ENCODE data around the gene FCN1.

DNA sequence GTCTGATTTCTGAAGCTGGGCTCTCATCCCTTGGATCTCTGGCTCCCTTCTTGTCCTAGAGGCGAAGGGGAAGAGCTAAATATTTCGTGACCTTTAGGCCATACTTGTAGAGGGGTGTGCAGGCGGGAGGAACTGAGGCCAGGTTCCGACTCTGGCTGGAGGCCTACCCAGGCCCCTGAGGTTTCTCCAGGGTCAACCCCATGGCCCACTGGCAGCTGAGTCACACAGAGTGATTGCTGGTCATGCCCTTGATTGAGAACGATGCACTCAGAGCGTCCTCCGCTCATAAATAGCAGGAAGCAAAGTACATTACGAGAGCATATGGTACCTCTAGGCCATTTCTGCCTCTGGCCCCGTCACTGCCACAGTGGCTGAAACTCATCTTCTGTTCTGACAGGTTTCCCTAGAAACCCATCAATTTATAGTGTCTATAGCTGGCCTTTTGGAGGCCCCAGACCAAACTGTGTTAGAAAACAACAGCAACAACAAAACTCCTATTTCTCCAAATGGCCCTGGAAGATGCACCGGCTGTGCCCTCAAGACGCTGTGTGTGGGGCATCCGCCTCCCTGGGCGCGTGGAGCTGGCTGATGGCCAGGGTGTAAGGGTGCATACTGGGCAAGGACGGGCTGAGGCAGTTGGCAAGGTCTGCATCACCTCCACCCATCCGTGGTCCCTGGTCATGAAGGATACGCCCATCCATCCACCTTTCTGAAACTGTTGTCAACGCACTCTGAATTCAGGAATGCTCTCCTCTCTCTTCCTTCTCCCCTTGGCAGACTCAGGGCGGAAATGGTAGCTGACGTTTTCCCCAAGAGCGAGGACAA lies 32.9 kb upstream of the FCN1 start:
- TF ChIP-seq, protein P1, sequence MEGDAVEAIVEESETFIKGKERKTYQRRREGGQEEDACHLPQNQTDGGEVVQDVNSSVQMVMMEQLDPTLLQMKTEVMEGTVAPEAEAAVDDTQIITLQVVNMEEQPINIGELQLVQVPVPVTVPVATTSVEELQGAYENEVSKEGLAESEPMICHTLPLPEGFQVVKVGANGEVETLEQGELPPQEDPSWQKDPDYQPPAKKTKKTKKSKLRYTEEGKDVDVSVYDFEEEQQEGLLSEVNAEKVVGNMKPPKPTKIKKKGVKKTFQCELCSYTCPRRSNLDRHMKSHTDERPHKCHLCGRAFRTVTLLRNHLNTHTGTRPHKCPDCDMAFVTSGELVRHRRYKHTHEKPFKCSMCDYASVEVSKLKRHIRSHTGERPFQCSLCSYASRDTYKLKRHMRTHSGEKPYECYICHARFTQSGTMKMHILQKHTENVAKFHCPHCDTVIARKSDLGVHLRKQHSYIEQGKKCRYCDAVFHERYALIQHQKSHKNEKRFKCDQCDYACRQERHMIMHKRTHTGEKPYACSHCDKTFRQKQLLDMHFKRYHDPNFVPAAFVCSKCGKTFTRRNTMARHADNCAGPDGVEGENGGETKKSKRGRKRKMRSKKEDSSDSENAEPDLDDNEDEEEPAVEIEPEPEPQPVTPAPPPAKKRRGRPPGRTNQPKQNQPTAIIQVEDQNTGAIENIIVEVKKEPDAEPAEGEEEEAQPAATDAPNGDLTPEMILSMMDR (conservative IDR thresholded peaks at IDR 0.05 in 1 of 2, IDR thresholded peaks at IDR 0.05 in 1 of 2; ENCODE audit: low read depth in 1 of 2, low read length in 2 of 2), result no peak
- TF ChIP-seq EZH2 (IDR thresholded peaks at IDR 0.05; ENCODE audit: low read length, missing control alignments), result no peak

All from fibroblast of lung (primary cell).